T1000 (cell line): Measurements from ENCODE around the gene KLK2.
"Not testable (repeated sequence)": the region's sequence is repeated elsewhere in the genome, so short reads cannot be mapped to it uniquely, and the experiment has no call there.

Experiments used
- DNase-seq: peaks from one replicate; lab custom pipeline; 2025; ENCODE audit warnings: mixed read lengths; lab: John Stamatoyannopoulos, UW

Gene KLK2

GRCh38 chr19:50894478-50895356 is 21.5 kb downstream of the KLK2 start:
- DNase-seq, result no peak

GRCh38 chr19:50896089-50896590 is 22.9 kb downstream of the KLK2 start:
- not testable (repeated sequence) for DNase-seq

- no peak for DNase-seq
Measured at GRCh38 chr19:50896591-50897190, 23.5 kb downstream of the KLK2 start.

GRCh38 chr19:50897191-50897607 is 24.0 kb downstream of the KLK2 start:
- DNase-seq, result no peak

- no peak for DNase-seq
Measured at GRCh38 chr19:50897612-50898011, 24.4 kb downstream of the KLK2 start.

- no peak for DNase-seq
Measured at GRCh38 chr19:50898018-50898417, 24.8 kb downstream of the KLK2 start.

- no peak for DNase-seq
Measured at GRCh38 chr19:50899569-50899968, 26.3 kb downstream of the KLK2 start.

GRCh38 chr19:50902640-50903039 is 29.4 kb downstream of the KLK2 start:
- DNase-seq, result no peak

GRCh38 chr19:50906217-50906616 is 33.0 kb downstream of the KLK2 start:
- no peak for DNase-seq

- no peak for DNase-seq
Measured at GRCh38 chr19:50908336-50908735, 35.1 kb downstream of the KLK2 start.

GRCh38 chr19:50909240-50910070 is 36.2 kb downstream of the KLK2 start:
- no peak for DNase-seq

GRCh38 chr19:50910722-50911121 is 37.5 kb downstream of the KLK2 start:
- DNase-seq, result no peak

GRCh38 chr19:50911206-50912101 is 38.2 kb downstream of the KLK2 start, which contains the start of gene KLK4:
KLK4 (minus strand) TSS chr19:50911395; CDS start chr19:50910738, 657 bp downstream.
- no peak for DNase-seq

GRCh38 chr19:50912102-50912599 is 38.9 kb downstream of the KLK2 start:
- no peak for DNase-seq

GRCh38 chr19:50912727-50913716 is 39.8 kb downstream of the KLK2 start:
- no peak for DNase-seq

GRCh38 chr19:50916069-50916468 is 42.8 kb downstream of the KLK2 start:
- no peak for DNase-seq

GRCh38 chr19:50921426-50922316 is 48.4 kb downstream of the KLK2 start:
- DNase-seq, result no peak

- DNase-seq, result no peak
Measured at GRCh38 chr19:50922317-50922853, 49.1 kb downstream of the KLK2 start.
